CD14-positive monocyte (primary cell): ENCODE results near the gene ATP1B2. TPM values are rescaled to one million over a fixed set of nuclear protein-coding genes. Genes with fewer than 3 reads are reported as not detected.
A peak's percentile ranks its signal among the peaks of the same experiment; 100 is the strongest.

Source experiments
- DNase-seq, 3 donors: peaks; one replicate each; pipeline ENCODE4 v3.0.0-alpha.2; 2011 to 2022
- H2AFZ ChIP-seq: 2 replicates; pipeline ENCODE4 v1.6.0; 2012; ENCODE audit warnings: mild to moderate bottlenecking, low read depth, low read length, inconsistent platforms; ENCODE audit not compliant: insufficient read depth, poor library complexity, severe bottlenecking
- H3K27ac ChIP-seq, 2 donors: 1 replicate in 1 of 2; 2 replicates in 1 of 2; pipeline ENCODE4 v1.5.1; 2012 to 2013; ENCODE audit warnings: low read length in 2 of 2, control low read depth in 1 of 2, inconsistent platforms in 1 of 2, low read depth in 1 of 2, mild to moderate bottlenecking in 1 of 2
- H3K27me3 ChIP-seq, 2 donors: one replicate each; pipeline versions ENCODE4 v1.6.0 to v1.6.1; 2011 to 2013; ENCODE audit warnings: low read length in 2 of 2; ENCODE audit not compliant: control insufficient read depth in 2 of 2, insufficient read depth in 2 of 2
- H3K36me3 ChIP-seq, 2 donors: replicated peaks in 1 of 2; 1 replicate in 1 of 2; 2 replicates in 1 of 2; pipeline versions ENCODE4 v1.5.1 to v1.6.1; 2012 to 2013; ENCODE audit warnings: low read length in 2 of 2, control low read depth in 1 of 2, inconsistent platforms in 1 of 2, mild to moderate bottlenecking in 1 of 2; ENCODE audit not compliant: insufficient read depth in 2 of 2, control insufficient read depth in 1 of 2
- H3K4me1 ChIP-seq, 2 donors: 1 replicate in 1 of 2; 2 replicates in 1 of 2; pipeline versions ENCODE4 v1.5.1 to v1.6.1; 2012 to 2013; ENCODE audit warnings: low read length in 2 of 2, control low read depth in 1 of 2, inconsistent platforms in 1 of 2, mild to moderate bottlenecking in 1 of 2, moderate library complexity in 1 of 2; ENCODE audit not compliant: insufficient read depth in 2 of 2, control insufficient read depth in 1 of 2
- H3K4me2 ChIP-seq: replicated peaks from 2 replicates; pipeline ENCODE3; 2012; ENCODE audit warnings: low read length, moderate library complexity, mild to moderate bottlenecking; ENCODE audit not compliant: poor library complexity, severe bottlenecking; ENCODE audit errors: extremely low read depth
- H3K4me3 ChIP-seq, 3 experiments: fragments of 200-600 bp in 1 of 3; sonication (generic) in 1 of 3; replicated peaks in 1 of 3; 1 replicate in 2 of 3; 2 replicates in 1 of 3; pipeline ENCODE4 v1.5.1; 2011 to 2013; ENCODE audit warnings: low read length in 3 of 3, mild to moderate bottlenecking in 3 of 3, control low read depth in 2 of 3, low read depth in 2 of 3, inconsistent platforms in 1 of 3, moderate library complexity in 1 of 3
- H3K79me2 ChIP-seq: 2 replicates; pipeline ENCODE4 v1.6.0; 2012; ENCODE audit warnings: mild to moderate bottlenecking, control low read depth, inconsistent platforms, low read length, moderate library complexity; ENCODE audit not compliant: insufficient read depth
- H3K9ac ChIP-seq: 2 replicates; pipeline ENCODE4 v1.6.0; 2017; ENCODE audit warnings: low read length, mild to moderate bottlenecking; ENCODE audit not compliant: insufficient read depth, poor library complexity, severe bottlenecking
- H3K9me3 ChIP-seq, 2 donors: replicated peaks in 1 of 2; 1 replicate in 1 of 2; 2 replicates in 1 of 2; pipeline versions ENCODE4 v1.5.1 to v1.6.1; 2012 to 2013; ENCODE audit warnings: low read length in 2 of 2, control low read depth in 1 of 2; ENCODE audit not compliant: control insufficient read depth in 1 of 2, insufficient read depth in 1 of 2
- H4K20me1 ChIP-seq: 2 replicates; pipeline ENCODE4 v1.6.0; 2012; ENCODE audit warnings: mild to moderate bottlenecking, low read length, control low read depth, moderate library complexity; ENCODE audit not compliant: insufficient read depth
- H3K27ac Mint-ChIP-seq, 7 donors: one replicate each; pipeline ENCODE4 v1.8.0; 2020; ENCODE audit warnings: mild to moderate bottlenecking in 7 of 7, mixed read lengths in 7 of 7, moderate library complexity in 6 of 7, inconsistent platforms in 2 of 7
- H3K27me3 Mint-ChIP-seq, 3 donors: one replicate each; pipeline ENCODE4 v1.8.0; 2021 to 2022; ENCODE audit warnings: low read depth in 3 of 3, mild to moderate bottlenecking in 3 of 3, mixed read lengths in 3 of 3, moderate library complexity in 3 of 3, inconsistent platforms in 1 of 3
- H3K36me3 Mint-ChIP-seq, 2 donors: one replicate each; pipeline ENCODE4 v1.8.0; 2020; ENCODE audit warnings: mixed read lengths in 2 of 2, inconsistent platforms in 1 of 2, mild to moderate bottlenecking in 1 of 2
- H3K4me1 Mint-ChIP-seq: one replicate; pipeline ENCODE4 v1.8.0; 2020; ENCODE audit warnings: mild to moderate bottlenecking, mixed read lengths
- H3K4me3 Mint-ChIP-seq, 2 donors: one replicate each; pipeline ENCODE4 v1.8.0; 2020; ENCODE audit warnings: mild to moderate bottlenecking in 2 of 2, mixed read lengths in 2 of 2, moderate library complexity in 1 of 2
- H3K9me3 Mint-ChIP-seq, 7 donors: one replicate each; pipeline ENCODE4 v1.8.0; 2020 to 2022; ENCODE audit warnings: mixed read lengths in 7 of 7, mild to moderate bottlenecking in 6 of 7, moderate library complexity in 6 of 7, inconsistent platforms in 2 of 7
- WGBS: methylation state at CpG from one replicate; pipeline ENCODE4 v1.1.5; 2013; ENCODE audit warnings: missing lambda C conversion rate; ENCODE audit not compliant: insufficient coverage; 5-methylcytosine and 5-hydroxymethylcytosine counted together
- intact Hi-C, 2 donors: fragments of 100-400 bp; cut with micrococcal nuclease; formaldehyde crosslinking; loops; one replicate each; pipeline versions ENCODE4 v1.15.0 to v1.15.1; 2023
- polyA plus RNA-seq, 3 donors: library from polyadenylated mRNA; depleted of rRNA in 1 of 3; unstranded in 2 of 3; stranded (reverse) in 1 of 3; fragments of 300-500 nt in 2 of 3; fragments of >200 nt in 1 of 3; fragmentation: Illumina TruSeq in 2 of 3; gene quantifications; 1 replicate in 2 of 3; 2 replicates in 1 of 3; pipeline ENCODE4 v1.2.3, GENCODE V29; 2012 to 2021
- TF ChIP-seq, protein P1 (sequence below): fragments of 200-600 bp; IDR thresholded peaks from one replicate; pipeline ENCODE4 v1.8.0; 2022; ENCODE audit warnings: antibody characterized with exemption, mild to moderate bottlenecking

The ATP1B2 gene
- polyA plus RNA-seq, 3 donors, result 0.07 TPM; not detected in 2

GRCh38 chr17:7633093-7633492 is 17.6 kb upstream of the ATP1B2 start:
- Histone ChIP-seq H3K27me3 (no peaks in the 10 kb centered on the region), H3K27ac (no peak overlapping the region), H2AFZ (no peak overlapping the region), H3K4me3 (no peak overlapping the region), H4K20me1 (no peaks in the 10 kb centered on the region), H3K79me2 (no peaks in the 10 kb centered on the region), H3K4me1 (peaks cover 4 to 5% of the 10 kb centered on the region in 2 donors), H3K36me3 (no peaks in the 10 kb centered on the region), H3K9ac (no peak overlapping the region), H3K4me2 (no peak overlapping the region), H3K9me3 (no peaks in the 10 kb centered on the region)
- H3K36me3 Mint-ChIP-seq, result no peaks in the 10 kb centered on the region
- no peak overlapping the region for H3K27ac Mint-ChIP-seq
- TF ChIP-seq, protein P1, sequence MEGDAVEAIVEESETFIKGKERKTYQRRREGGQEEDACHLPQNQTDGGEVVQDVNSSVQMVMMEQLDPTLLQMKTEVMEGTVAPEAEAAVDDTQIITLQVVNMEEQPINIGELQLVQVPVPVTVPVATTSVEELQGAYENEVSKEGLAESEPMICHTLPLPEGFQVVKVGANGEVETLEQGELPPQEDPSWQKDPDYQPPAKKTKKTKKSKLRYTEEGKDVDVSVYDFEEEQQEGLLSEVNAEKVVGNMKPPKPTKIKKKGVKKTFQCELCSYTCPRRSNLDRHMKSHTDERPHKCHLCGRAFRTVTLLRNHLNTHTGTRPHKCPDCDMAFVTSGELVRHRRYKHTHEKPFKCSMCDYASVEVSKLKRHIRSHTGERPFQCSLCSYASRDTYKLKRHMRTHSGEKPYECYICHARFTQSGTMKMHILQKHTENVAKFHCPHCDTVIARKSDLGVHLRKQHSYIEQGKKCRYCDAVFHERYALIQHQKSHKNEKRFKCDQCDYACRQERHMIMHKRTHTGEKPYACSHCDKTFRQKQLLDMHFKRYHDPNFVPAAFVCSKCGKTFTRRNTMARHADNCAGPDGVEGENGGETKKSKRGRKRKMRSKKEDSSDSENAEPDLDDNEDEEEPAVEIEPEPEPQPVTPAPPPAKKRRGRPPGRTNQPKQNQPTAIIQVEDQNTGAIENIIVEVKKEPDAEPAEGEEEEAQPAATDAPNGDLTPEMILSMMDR, result no peak
- peaks cover 1 to 8% (median 3%) of the 10 kb centered on the region in 3 donors for H3K27me3 Mint-ChIP-seq
- peaks cover 10% of the 10 kb centered on the region for H3K4me1 Mint-ChIP-seq
- peaks cover 0 to 3% (median 0%) of the 10 kb centered on the region in 7 donors for H3K9me3 Mint-ChIP-seq
- DNase-seq, result no peak
- WGBS, result no CpG with 5 or more reads among the region's 2 CpGs
- no peak overlapping the region for H3K4me3 Mint-ChIP-seq
- intact Hi-C loops, result no loop called here

DNA sequence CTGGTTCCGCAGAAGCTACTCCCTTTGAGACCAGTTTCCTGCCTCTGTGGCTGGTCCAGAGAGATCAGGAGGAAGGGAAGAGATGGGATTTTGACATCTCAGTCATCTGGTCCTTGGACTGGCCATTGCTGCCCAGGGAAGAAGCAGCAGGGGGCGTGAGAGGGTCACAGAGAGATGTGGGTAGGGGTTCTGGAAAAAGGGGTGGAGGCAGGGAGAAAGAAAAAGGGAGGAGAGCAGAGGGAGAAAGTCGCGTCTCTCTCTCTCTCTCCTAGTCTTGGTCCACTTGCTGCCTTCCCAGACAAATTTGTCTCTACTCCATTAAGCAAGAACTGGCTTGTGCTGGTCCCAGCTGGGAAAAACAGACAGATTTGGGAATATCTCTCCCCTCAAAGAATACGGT is 16.3 kb upstream of the ATP1B2 start:
- H3K9ac ChIP-seq, result no peak overlapping the region
- no peaks in the 10 kb centered on the region for H3K79me2 ChIP-seq
- H3K27ac ChIP-seq, result no peak overlapping the region
- Mint-ChIP-seq H3K27ac (peak overlapping the region in 1 of 7 donors; percentile 70), H3K4me3 (no peak overlapping the region), H3K36me3 (no peaks in the 10 kb centered on the region), H3K9me3 (peaks cover 0 to 3% (median 0%) of the 10 kb centered on the region in 7 donors), H3K4me1 (peaks cover 15% of the 10 kb centered on the region), H3K27me3 (peaks cover 2 to 11% (median 7%) of the 10 kb centered on the region in 3 donors)
- WGBS, result 53% methylated on average over 2 of the region's 5 CpGs
- peaks cover 3 to 5% of the 10 kb centered on the region in 2 donors for H3K4me1 ChIP-seq
- peak in 2 of 3 donors; percentile 43 to 48 for DNase-seq
- H3K4me2 ChIP-seq, result no peak overlapping the region
- H3K36me3 ChIP-seq, result no peaks in the 10 kb centered on the region
- no peaks in the 10 kb centered on the region for H4K20me1 ChIP-seq
- H2AFZ ChIP-seq, result no peak overlapping the region
- H3K9me3 ChIP-seq, result no peaks in the 10 kb centered on the region
- no peaks in the 10 kb centered on the region for H3K27me3 ChIP-seq
- intact Hi-C loops, result no loop called here
- no peak overlapping the region for H3K4me3 ChIP-seq
- TF ChIP-seq, protein P1, result peak; percentile 63
